ENCODE measurements around the gene TTC9. TPM values are rescaled to one million over a fixed set of nuclear protein-coding genes. Genes with fewer than 3 reads are reported as not detected.
A peak's percentile ranks its signal among the peaks of the same experiment; 100 is the strongest.

Gene TTC9
- total and polyA plus RNA-seq, 2 donors (not counting 1 experiment from before 2014, with no cell fraction given), result 1.9 to 4.3 TPM

- no peak overlapping the region for H3K4me3 ChIP-seq (replicated peaks in 1 of 4; ENCODE audit: control extremely low read depth in 1 of 4, insufficient read depth in 1 of 4, low read depth in 3 of 4, low read length in 4 of 4)
- H3K9me3 ChIP-seq (ENCODE audit: control insufficient read depth, insufficient read depth, low read depth, low read length), result no peaks in the 10 kb centered on the region
- no peak overlapping the region for H3K27ac ChIP-seq (ENCODE audit: insufficient read depth, low read length)
- H3K4me2 ChIP-seq (ENCODE audit: extremely low read depth, insufficient read depth, low read length), result no peak overlapping the region
- H3K9ac ChIP-seq (ENCODE audit: insufficient read depth, low read length), result no peak overlapping the region
- no peaks in the 10 kb centered on the region for H3K4me1 ChIP-seq (ENCODE audit: control insufficient read depth, extremely low read depth, insufficient read depth, low read length)
- no peaks in the 10 kb centered on the region for H3K79me2 ChIP-seq (ENCODE audit: control insufficient read depth, insufficient read depth, low read length)
- H2AFZ ChIP-seq (ENCODE audit: low read length), result no peak overlapping the region
- H3K27me3 ChIP-seq (ENCODE audit: control insufficient read depth, insufficient read depth, low read length), result peaks cover 3% of the 10 kb centered on the region
- no peaks in the 10 kb centered on the region for H3K36me3 ChIP-seq (ENCODE audit: control insufficient read depth, insufficient read depth, low read length)
- DNase-seq (ENCODE audit: low read depth in 2 of 2), result peak; percentile 12 to 25
- no peaks in the 10 kb centered on the region for H4K20me1 ChIP-seq (ENCODE audit: control insufficient read depth, extremely low read depth, insufficient read depth, low read length)
- TF ChIP-seq EZH2 (IDR thresholded peaks at IDR 0.05; ENCODE audit: low read length, missing control alignments) (no peak), CTCF (conservative IDR thresholded peaks at IDR 0.05 in 1 of 2, IDR thresholded peaks at IDR 0.05 in 1 of 2; ENCODE audit: low read depth in 1 of 2, low read length in 2 of 2) (peak; percentile 56 to 89)
Measured at GRCh38 chr14:70622111-70622712, 19.5 kb upstream of the TTC9 start.

DNA sequence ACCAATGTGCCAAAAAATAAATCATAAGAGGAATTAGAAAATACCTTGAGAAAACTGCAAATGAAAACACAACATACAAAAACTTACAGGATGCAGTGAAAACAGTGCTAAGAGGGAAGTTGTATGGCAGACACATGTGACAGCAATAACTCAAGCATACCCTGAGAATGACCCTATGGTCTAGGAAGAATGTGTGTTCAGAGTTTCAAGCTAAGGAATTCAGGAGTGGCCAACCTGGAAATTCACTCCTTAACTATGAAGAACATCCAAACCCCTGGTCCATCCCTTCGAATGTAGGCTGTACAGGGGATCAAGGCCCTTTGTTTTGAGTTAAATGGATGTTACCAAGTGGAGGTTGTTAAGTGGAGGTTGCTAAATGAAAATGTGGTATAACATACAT, 16.7 kb upstream of the TTC9 start:
- DNase-seq (ENCODE audit: low read depth in 2 of 2), result peak in 1 of 2 donors; percentile 19
- Histone ChIP-seq H3K79me2 (ENCODE audit: control insufficient read depth, insufficient read depth, low read length) (no peaks in the 10 kb centered on the region), H3K4me2 (ENCODE audit: extremely low read depth, insufficient read depth, low read length) (no peak overlapping the region), H3K27ac (ENCODE audit: insufficient read depth, low read length) (no peak overlapping the region), H3K4me3 (replicated peaks in 1 of 4; ENCODE audit: control extremely low read depth in 1 of 4, insufficient read depth in 1 of 4, low read depth in 3 of 4, low read length in 4 of 4) (no peak overlapping the region), H3K36me3 (ENCODE audit: control insufficient read depth, insufficient read depth, low read length) (no peaks in the 10 kb centered on the region), H3K9me3 (ENCODE audit: control insufficient read depth, insufficient read depth, low read depth, low read length) (no peaks in the 10 kb centered on the region), H4K20me1 (ENCODE audit: control insufficient read depth, extremely low read depth, insufficient read depth, low read length) (no peaks in the 10 kb centered on the region), H3K27me3 (ENCODE audit: control insufficient read depth, insufficient read depth, low read length) (no peaks in the 10 kb centered on the region), H2AFZ (ENCODE audit: low read length) (no peak overlapping the region), H3K4me1 (ENCODE audit: control insufficient read depth, extremely low read depth, insufficient read depth, low read length) (no peaks in the 10 kb centered on the region), H3K9ac (ENCODE audit: insufficient read depth, low read length) (no peak overlapping the region)
- TF ChIP-seq EZH2 (IDR thresholded peaks at IDR 0.05; ENCODE audit: low read length, missing control alignments) (no peak), CTCF (conservative IDR thresholded peaks at IDR 0.05 in 1 of 2, IDR thresholded peaks at IDR 0.05 in 1 of 2; ENCODE audit: low read depth in 1 of 2, low read length in 2 of 2) (no peak)

GRCh38 chr14:70631948-70632347, 9.8 kb upstream of the TTC9 start:
- no peak overlapping the region for H3K4me3 ChIP-seq (replicated peaks in 1 of 4; ENCODE audit: control extremely low read depth in 1 of 4, insufficient read depth in 1 of 4, low read depth in 3 of 4, low read length in 4 of 4)
- no peaks in the 10 kb centered on the region for H3K9me3 ChIP-seq (ENCODE audit: control insufficient read depth, insufficient read depth, low read depth, low read length)
- no peak overlapping the region for H3K27ac ChIP-seq (ENCODE audit: insufficient read depth, low read length)
- TF ChIP-seq EZH2 (IDR thresholded peaks at IDR 0.05; ENCODE audit: low read length, missing control alignments) (no peak), CTCF (conservative IDR thresholded peaks at IDR 0.05 in 1 of 2, IDR thresholded peaks at IDR 0.05 in 1 of 2; ENCODE audit: low read depth in 1 of 2, low read length in 2 of 2) (no peak)
- no peaks in the 10 kb centered on the region for H3K79me2 ChIP-seq (ENCODE audit: control insufficient read depth, insufficient read depth, low read length)
- DNase-seq (ENCODE audit: low read depth in 2 of 2), result no peak
- H4K20me1 ChIP-seq (ENCODE audit: control insufficient read depth, extremely low read depth, insufficient read depth, low read length), result no peaks in the 10 kb centered on the region
- no peak overlapping the region for H3K4me2 ChIP-seq (ENCODE audit: extremely low read depth, insufficient read depth, low read length)
- H2AFZ ChIP-seq (ENCODE audit: low read length), result no peak overlapping the region
- no peaks in the 10 kb centered on the region for H3K36me3 ChIP-seq (ENCODE audit: control insufficient read depth, insufficient read depth, low read length)
- no peak overlapping the region for H3K9ac ChIP-seq (ENCODE audit: insufficient read depth, low read length)
- no peaks in the 10 kb centered on the region for H3K4me1 ChIP-seq (ENCODE audit: control insufficient read depth, extremely low read depth, insufficient read depth, low read length)
- H3K27me3 ChIP-seq (ENCODE audit: control insufficient read depth, insufficient read depth, low read length), result peaks cover 2% of the 10 kb centered on the region

All from fibroblast of lung (primary cell).